ENCODE measurements around the gene CST11.

The CST11 gene

GRCh38 chr20:23420943-23421931 lies 31.4 kb downstream of the CST11 start, which contains the start of gene NAPB (continued):
- TF ChIP-seq ZNF704 (tag by site-specific recombination; IDR thresholded peaks at IDR 0.05) (no peak), ZNF777 (tag by site-specific recombination; IDR thresholded peaks at IDR 0.05; ENCODE audit: borderline replicate concordance) (no peak), ZBTB6 (tag by site-specific recombination; IDR thresholded peaks at IDR 0.05) (no peak), ZNF37A (tag by site-specific recombination; IDR thresholded peaks at IDR 0.05) (no peak), ZNF670 (tag by site-specific recombination; IDR thresholded peaks at IDR 0.05; ENCODE audit: low read depth) (no peak), ZNF501 (tag by site-specific recombination; IDR thresholded peaks at IDR 0.05) (peak; percentile 78; the same call in 1 of the 2 replicates), HOXC10 (CRISPR knock-in tag; IDR thresholded peaks at IDR 0.05) (no peak), ZNF624 (tag by site-specific recombination; IDR thresholded peaks at IDR 0.05) (no peak), ZNF404 (tag by site-specific recombination; IDR thresholded peaks at IDR 0.05) (no peak), SETDB1 (IDR thresholded peaks at IDR 0.05; ENCODE audit: insufficient read length, low read length) (no peak), ZNF341 (tag by site-specific recombination; IDR thresholded peaks at IDR 0.05; ENCODE audit: low read depth) (peak; percentile 88), IKZF3 (tag by site-specific recombination; IDR thresholded peaks at IDR 0.05) (no peak), ZBTB48 (tag by site-specific recombination; IDR thresholded peaks at IDR 0.05) (peak; percentile 70), ZNF580 (tag by site-specific recombination; IDR thresholded peaks at IDR 0.05) (no peak), PBX3 (CRISPR knock-in tag; IDR thresholded peaks at IDR 0.05) (no peak), ZNF48 (tag by site-specific recombination; IDR thresholded peaks at IDR 0.05) (no peak), ZBTB8A (tag by site-specific recombination; IDR thresholded peaks at IDR 0.05) (peak; percentile 97), ZNF169 (tag by site-specific recombination; IDR thresholded peaks at IDR 0.05) (no peak), ZNF221 (tag by site-specific recombination; IDR thresholded peaks at IDR 0.05; ENCODE audit: borderline replicate concordance) (no peak), ZNF626 (tag by site-specific recombination; IDR thresholded peaks at IDR 0.05) (no peak), ZNF157 (tag by site-specific recombination; IDR thresholded peaks at IDR 0.05) (no peak), ZNF473 (tag by site-specific recombination; IDR thresholded peaks at IDR 0.05) (no peak), ZNF544 (tag by site-specific recombination; IDR thresholded peaks at IDR 0.05) (no peak), SP7 (tag by site-specific recombination; IDR thresholded peaks at IDR 0.05) (peak; percentile 49; the same call in 1 of the 2 replicates), ZFP3 (tag by site-specific recombination; IDR thresholded peaks at IDR 0.05; ENCODE audit: low read depth) (no peak), EGR2 (tag by site-specific recombination; IDR thresholded peaks at IDR 0.05; ENCODE audit: low read depth) (peak; percentile 42; the same call in 1 of the 2 replicates), ZNF266 (tag by site-specific recombination; IDR thresholded peaks at IDR 0.05; ENCODE audit: low read depth) (no peak), KLF1 (tag by site-specific recombination; IDR thresholded peaks at IDR 0.05) (no peak)
- TF ChIP-seq, protein P1, sequence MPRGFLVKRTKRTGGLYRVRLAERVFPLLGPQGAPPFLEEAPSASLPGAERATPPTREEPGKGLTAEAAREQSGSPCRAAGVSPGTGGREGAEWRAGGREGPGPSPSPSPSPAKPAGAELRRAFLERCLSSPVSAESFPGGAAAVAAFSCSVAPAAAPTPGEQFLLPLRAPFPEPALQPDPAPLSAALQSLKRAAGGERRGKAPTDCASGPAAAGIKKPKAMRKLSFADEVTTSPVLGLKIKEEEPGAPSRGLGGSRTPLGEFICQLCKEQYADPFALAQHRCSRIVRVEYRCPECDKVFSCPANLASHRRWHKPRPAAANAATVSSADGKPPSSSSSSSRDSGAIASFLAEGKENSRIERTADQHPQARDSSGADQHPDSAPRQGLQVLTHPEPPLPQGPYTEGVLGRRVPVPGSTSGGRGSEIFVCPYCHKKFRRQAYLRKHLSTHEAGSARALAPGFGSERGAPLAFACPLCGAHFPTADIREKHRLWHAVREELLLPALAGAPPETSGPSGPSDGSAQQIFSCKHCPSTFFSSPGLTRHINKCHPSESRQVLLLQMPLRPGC (tag by site-specific recombination; IDR thresholded peaks at IDR 0.05) = no peak
- TF ChIP-seq, protein P2, sequence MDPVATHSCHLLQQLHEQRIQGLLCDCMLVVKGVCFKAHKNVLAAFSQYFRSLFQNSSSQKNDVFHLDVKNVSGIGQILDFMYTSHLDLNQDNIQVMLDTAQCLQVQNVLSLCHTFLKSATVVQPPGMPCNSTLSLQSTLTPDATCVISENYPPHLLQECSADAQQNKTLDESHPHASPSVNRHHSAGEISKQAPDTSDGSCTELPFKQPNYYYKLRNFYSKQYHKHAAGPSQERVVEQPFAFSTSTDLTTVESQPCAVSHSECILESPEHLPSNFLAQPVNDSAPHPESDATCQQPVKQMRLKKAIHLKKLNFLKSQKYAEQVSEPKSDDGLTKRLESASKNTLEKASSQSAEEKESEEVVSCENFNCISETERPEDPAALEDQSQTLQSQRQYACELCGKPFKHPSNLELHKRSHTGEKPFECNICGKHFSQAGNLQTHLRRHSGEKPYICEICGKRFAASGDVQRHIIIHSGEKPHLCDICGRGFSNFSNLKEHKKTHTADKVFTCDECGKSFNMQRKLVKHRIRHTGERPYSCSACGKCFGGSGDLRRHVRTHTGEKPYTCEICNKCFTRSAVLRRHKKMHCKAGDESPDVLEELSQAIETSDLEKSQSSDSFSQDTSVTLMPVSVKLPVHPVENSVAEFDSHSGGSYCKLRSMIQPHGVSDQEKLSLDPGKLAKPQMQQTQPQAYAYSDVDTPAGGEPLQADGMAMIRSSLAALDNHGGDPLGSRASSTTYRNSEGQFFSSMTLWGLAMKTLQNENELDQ (tag by site-specific recombination; IDR thresholded peaks at IDR 0.05; ENCODE audit: low read depth) = no peak
- TF ChIP-seq, protein P3, sequence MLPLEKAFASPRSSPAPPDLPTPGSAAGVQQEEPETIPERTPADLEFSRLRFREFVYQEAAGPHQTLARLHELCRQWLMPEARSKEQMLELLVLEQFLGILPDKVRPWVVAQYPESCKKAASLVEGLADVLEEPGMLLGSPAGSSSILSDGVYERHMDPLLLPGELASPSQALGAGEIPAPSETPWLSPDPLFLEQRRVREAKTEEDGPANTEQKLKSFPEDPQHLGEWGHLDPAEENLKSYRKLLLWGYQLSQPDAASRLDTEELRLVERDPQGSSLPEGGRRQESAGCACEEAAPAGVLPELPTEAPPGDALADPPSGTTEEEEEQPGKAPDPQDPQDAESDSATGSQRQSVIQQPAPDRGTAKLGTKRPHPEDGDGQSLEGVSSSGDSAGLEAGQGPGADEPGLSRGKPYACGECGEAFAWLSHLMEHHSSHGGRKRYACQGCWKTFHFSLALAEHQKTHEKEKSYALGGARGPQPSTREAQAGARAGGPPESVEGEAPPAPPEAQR (tag by site-specific recombination; IDR thresholded peaks at IDR 0.05) = no peak

Data from HEK293 (cell line).